Gastroesophageal sphincter (tissue), 3 donors: ENCODE measurements around the gene RCVRN.

Experiments used
- POLR2A ChIP-seq, 2 donors: fragments of 450-650 bp; IDR thresholded peaks; one replicate each; pipeline ENCODE4 v1.6.1; 2017; ENCODE audit warnings: antibody characterized with exemption in 2 of 2, mild to moderate bottlenecking in 2 of 2, moderate library complexity in 1 of 2
- TF ChIP-seq, protein P1 (sequence below), 4 experiments: fragments of 200-600 bp in 2 of 4; fragments of 450-650 bp in 2 of 4; sonication (generic) in 1 of 4; IDR thresholded peaks; one replicate each; pipeline ENCODE4 v1.5.1; 2017 to 2019; ENCODE audit warnings: antibody characterized with exemption in 4 of 4, mild to moderate bottlenecking in 2 of 4, moderate library complexity in 2 of 4

DNA sequence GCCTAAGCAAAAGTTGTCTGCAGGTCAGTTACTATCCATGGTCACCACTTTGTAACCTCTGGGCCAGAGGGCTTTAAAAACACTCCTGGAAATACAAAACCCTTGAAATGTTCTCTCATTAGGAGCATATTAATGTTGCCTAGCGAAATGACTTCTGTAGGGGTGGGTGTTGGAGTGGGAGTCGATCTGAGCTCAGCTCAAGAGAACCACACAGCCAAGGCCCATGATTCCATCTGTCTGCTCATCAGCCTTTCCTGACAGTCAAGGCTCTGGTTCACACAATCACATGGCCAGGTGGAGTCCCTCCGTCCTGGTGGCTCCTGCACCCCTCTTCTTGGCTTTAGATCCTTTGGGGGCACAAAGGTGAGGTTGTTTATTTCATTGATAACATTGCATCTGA, 26.7 kb downstream of the RCVRN start:
- TF ChIP-seq, protein P1, sequence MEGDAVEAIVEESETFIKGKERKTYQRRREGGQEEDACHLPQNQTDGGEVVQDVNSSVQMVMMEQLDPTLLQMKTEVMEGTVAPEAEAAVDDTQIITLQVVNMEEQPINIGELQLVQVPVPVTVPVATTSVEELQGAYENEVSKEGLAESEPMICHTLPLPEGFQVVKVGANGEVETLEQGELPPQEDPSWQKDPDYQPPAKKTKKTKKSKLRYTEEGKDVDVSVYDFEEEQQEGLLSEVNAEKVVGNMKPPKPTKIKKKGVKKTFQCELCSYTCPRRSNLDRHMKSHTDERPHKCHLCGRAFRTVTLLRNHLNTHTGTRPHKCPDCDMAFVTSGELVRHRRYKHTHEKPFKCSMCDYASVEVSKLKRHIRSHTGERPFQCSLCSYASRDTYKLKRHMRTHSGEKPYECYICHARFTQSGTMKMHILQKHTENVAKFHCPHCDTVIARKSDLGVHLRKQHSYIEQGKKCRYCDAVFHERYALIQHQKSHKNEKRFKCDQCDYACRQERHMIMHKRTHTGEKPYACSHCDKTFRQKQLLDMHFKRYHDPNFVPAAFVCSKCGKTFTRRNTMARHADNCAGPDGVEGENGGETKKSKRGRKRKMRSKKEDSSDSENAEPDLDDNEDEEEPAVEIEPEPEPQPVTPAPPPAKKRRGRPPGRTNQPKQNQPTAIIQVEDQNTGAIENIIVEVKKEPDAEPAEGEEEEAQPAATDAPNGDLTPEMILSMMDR (IDR thresholded peaks at IDR 0.05), result no peak
- no peak for TF ChIP-seq POLR2A (IDR thresholded peaks at IDR 0.05)
